Cortex of kidney (tissue), 1 donor: ENCODE measurements around the gene ODAD4.
"Not testable (repeated sequence)": the region's sequence is repeated elsewhere in the genome, so short reads cannot be mapped to it uniquely, and the experiment has no call there.

Experiments
- DNase-seq: peaks from one replicate; lab custom pipeline; 2025; lab: John Stamatoyannopoulos, UW

Gene ODAD4

DNA sequence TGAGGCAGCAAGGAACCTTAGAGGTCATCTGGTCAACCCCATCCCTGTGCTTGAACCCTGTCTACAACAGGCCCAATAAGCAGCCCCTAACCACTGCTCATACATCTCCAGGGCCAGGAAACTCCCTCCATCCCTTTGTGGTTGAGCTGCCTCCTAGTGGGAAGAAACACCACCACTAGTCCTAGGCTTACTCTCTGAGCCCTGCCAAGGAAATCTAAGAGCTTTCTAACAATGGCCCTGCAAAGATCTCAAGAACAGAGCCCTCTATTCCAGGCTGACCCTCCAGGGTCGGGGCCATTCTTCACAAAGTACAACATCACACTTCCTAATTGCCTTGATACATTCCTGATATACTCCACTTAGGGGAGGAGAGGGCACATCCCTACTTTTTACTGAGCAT is 17.5 kb upstream of the ODAD4 start:
- no peak for DNase-seq

DNA sequence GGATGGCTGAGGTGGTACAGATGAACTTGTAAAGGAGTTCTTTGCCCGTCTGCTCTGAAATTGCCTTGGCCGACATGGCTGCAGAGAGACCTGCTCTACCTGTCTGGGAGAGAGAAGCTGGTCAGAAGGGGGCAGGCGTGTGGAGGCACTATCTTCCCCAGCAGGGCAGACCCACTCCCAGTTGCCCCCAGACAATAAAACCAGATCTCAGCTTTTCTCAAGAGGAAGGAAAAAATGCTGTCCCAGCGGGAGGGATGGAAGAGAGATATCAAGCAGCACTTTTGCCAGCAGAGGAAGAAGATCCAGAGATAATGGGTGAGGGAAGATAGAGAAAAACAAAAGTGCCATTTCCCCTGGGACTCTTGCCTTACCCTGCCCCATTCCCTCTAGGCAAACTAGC is 16.6 kb upstream of the ODAD4 start:
- DNase-seq = no peak

DNA sequence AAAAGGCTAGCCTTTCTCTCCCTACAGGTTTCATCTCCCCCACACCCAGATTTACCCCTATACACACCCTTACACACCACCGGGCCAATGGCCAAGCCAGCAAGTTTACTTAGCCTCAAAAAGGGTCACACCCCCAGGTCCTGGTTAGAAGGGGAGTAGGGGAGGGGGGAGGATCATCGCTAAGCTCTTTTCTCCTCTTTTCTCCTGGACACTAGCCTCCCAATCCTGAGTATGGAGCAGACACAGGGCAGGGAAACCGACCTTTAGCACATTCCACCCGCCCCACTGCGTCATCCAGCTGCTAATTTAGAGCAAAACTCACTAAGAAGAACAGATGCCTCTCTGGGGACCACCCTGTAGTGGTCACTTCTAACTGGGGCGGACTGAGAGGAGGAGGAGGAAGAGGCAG is 16.1 kb upstream of the ODAD4 start:
- no peak for DNase-seq

DNA sequence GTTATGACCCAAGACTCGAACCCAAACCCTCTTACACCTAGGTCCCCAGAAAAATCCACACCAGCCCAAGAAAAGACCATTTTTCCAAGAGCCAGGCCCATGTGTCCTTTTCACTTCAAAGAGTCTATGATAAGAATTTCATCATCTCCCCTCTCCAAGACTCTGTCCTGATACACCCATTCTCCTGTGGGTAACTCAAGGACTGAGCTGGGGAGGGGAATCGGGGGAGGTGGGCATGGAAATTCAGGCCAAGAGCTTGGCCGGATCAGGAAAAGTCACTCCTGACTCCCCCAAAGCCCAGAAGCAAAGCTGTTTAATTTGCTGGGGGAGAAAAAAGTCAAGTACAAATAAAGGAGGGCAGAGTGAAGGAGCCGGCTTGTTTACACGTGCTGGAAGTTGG is 15.4 kb upstream of the ODAD4 start:
- no peak for DNase-seq

DNA sequence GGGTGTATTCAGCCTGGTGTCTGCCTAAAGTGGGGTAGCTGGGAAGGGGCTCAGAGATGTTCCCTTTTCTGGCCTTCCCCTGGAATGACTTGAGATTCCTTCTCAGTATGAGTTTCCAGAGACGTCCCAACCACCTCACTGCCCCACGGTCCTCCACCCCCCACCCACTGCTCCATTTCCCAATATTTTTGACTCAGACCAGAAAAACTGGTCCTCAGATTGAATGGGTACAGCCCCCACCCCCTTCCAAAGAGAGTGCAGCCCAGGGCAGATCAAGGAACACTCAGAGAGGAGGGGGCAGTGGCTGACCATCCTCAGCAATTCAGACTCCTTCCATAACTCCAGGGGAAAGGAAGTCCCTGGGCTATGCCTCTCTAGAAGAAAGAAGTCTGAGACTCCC is 14.9 kb upstream of the ODAD4 start:
- no peak for DNase-seq

DNA sequence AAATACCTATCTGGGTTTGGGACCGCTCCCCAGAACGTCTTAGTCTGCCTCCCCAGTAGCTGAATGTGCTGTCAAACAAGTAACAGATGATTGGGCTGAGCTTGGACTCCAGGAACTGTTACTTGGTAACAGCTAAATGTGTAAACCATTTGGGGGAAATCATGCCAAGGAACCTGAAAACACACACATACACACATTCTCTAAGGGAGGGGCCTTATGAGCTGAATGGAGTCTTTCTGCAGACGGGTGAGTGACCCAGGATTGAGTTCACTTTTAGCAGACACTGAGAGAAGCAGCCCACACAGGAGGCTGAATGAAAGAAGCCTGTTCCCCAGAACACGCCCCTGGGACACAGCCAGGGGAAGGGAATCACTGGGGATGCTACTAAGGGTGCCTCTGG is 13.2 kb upstream of the ODAD4 start:
- DNase-seq = no peak

DNA sequence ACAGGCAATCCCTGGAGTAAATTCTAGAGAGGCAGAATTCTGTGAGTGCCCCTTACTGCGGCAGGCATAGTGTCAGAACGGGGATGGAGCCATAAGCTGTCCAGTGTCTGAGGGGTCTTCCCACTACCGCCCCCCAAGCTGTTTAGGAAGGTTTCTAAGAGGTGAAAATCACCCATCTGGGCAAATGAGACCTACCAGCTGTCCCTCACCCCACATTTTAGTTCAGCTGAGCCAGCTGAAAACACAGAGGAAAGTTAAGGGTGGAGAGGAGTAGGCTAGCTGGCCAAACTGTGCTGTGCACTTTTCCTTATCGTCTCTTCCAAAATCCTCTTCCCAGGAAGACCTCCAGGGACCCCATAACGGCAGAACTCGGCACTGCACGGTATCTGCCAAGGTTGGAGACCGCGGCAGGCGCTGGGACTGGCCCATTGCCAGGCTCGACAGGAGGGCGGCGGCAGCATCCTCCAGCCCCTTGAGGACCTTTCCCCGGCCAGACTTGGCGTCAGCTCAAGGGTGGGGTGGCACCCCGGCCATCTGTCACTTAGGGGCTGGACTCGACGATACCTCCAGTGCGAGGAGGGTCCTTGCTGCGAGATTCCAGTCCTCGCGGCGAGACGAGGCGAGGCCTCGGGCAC is 12.6 kb upstream of the ODAD4 start:
- no peak for DNase-seq

DNA sequence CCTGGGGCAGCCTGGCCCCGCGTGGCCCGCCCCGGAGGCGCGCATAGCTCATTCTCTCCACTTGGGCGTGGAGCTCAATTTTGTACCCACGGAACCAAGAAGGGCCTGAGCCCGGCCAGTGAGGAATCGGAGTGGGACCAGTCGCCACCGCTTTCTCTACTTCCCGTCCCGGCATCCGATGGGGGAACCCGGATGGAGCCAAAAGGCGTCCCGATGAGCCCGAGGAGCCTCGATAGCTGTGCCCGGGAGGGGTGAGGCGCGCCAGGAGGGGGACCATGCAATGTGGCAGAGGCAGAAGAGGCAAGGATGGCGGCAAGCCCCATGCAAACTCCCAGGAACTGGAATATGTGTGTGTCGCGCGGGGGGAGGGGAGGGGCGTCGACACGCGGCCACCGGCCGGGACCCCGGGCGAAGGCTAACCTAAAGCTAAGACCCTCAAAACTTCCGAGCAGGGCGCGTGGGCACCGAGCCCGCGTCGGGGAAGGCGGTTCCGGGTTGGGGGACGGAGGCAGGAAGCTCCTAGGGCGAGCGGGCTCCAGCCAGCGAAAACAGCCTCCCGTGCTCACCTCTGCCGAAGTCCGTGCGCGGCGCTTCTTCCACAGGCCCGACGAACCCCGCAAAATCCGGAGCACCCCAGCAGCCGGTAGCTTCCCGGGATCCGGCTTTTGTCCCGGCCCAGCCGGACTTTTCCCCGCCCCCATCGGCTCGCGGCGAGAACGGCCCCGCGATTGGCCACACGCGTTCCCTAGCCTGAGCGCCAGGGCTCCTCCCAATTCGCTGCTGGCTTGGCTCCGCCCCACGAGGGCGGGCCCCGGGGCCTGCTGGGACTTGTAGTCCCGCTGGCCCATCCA is 11.9 kb upstream of the ODAD4 start, which contains the start of gene ACLY:
Gene ACLY (minus strand): TSS at position 638 of the 851 bp plus-strand sequence. CDS start 5,078 bp downstream, outside the sequence.
- DNase-seq = peak; percentile 32

DNA sequence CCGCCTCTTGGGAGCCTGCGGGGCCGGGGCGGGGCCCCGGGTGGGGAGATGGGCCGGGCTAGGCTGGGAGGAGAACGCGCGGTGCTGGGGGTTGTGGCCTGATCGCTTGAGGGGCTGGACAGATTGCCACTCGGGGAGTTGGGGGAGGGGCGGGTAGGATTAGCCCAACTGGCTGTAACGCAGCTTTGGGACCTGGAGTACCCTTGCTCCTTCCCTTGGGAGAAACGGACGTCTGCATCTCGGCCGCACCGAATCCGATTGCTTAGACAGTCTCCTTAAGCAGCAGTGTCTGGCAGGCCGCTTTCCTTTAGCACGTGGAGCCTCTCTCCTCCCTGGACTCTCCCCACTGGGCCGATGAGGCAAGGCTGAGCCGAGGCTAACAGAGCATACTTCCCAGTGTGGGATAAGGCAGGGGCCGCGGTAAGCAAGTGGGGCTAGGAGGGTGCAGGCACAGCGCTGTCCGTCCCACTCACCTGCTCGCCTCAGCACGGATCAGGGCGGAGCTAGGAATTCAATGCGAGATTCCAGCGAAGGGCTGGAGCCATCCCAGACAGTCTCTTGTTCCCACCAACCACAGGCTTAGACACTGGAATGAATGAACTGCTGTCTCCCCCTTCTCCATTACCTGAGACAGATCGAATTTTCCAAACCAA is 11.1 kb upstream of the ODAD4 start:
- no peak for DNase-seq

DNA sequence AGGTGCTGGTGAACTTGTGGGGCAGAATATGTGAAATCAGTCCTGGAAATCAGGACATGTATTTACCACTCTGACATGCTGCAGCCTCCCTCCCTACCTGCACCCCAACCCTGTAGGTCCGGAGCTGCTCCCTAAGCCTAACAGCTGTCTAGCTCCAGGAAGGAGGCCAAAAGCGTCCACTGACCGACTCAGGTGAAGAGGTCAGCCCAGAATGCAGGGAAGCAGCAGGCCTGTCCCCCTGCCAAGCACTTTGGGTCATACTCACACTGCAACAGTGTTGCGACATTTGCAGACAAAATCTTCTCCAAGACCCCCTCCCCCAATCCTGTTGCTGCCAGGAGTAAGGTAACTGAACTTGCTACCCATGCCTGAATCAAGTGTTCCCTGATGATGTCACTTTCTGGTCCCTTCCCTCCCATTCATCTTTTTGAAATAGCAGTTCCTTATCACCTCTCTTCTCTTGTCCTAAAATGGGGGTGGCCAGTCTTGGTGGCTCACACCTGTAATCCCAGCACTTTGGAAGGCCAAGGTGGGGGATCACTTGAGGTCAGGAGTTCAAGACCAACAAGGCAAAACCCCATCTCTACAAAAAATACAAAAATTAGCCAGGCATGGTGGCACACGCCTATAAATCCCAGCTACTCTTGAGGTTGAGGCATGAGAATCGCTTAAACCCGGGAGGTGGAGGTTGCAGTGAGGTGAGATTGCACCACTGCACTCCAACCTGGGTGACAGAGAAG is 10.4 kb upstream of the ODAD4 start:
- DNase-seq = no peak

DNA sequence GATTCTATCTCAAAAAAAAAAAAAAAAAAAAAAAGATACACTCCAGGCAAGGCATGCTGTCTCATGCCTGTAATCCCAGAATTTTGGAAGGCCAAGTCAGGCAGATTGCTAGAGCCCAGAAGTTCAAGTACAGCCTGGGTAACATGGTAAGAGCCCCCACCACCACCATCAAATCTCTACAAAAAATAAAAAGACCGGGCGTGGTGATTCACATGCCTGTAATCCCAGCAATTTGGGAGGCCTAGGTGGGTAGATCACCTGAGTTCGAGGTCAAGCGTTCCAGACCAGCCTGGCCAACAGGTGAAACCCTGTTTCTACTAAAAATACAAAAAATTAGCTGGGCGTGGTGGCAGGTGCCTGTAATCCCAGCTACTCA is 9.8 kb upstream of the ODAD4 start:
- no peak for DNase-seq

DNA sequence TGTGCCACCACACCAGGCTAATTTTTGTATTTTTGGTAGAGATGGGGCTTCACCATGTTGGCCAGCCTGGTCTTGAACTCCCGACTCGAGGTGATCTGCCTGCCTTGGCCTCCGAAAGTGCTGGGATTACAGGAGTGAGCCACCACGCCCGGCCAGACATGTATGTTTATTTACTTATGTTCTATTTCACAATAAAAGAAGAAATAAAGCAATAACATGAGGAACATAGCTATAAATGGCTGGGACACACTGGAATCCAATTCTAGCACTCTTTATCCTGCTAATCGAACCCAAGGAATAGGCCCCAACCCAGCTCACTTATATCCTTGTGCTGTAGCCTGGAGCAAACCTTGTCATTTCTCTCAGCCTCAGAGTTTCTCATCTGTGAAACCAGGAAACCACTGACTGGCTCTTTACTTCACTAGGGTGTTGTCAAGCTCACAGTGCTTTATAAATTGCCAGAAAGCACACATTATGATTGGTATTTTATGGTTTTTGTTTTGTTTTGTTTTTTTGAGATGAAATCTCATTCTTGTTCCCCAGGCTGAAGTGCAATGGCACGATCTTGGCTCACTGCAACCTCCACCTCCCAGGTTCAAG is 4.3 kb upstream of the ODAD4 start:
- no peak for DNase-seq

DNA sequence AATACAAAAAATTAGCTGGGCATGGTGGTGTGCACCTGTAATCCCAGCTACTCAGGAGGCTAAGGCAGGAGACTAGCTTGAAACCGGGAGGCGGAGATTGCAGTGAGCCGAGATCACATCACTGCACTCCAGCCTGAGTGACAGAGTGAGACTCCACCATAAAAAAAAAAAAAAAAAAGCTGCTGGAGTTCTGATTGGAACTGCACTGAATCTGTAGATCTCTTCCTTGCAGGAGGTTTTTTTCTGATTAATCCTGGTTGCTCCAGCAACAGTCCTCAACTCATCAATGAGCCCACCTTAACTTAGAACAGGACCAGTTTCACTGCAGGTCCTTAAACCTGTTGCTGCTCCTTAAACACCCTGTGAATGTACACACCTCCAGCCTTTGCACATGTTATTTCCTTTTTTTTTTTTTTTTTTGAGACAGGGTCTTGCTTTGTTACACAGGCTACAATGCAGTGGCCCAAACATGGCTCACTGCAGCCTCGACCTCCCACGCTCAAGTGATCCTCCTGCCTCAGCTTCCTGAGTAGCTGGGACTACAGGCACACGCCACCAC is 1.6 kb upstream of the ODAD4 start:
- no peak for DNase-seq

DNA sequence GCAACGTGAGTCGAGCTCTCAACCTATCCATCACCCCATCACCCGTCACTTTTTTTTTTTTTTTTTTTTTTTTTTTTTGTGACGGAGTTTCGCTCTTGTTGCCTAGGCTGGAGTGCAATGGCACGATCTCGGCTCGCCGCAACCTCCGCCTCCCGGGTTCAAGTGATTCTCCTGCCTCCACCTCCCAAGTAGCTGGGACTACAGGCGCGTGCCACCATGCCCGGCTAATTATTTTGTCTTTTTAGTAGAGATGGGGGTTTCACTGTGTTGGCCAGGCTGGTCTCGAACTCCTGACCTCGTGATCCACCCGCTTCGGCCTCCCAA is 378 bp downstream of the ODAD4 start:
- DNase-seq = not testable (repeated sequence)

DNA sequence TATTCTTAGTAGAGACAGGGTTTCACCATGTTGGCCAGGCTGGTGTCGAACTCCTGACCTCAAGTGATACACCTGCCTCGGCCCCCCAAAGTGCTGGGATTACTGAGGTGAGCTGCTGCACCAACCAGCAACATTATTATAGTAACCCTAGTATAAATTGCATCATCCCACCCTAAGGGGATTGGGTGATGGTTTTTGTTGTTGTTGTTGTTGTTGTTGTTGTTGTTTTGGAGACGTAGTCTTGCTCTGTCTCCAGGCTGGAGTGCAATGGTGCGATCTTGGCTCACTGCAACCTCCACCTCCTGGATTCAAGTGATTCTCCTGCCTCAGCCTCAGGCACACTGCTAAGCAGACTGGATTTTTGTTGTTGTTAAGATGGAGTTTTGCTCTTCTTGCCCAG is 1.3 kb downstream of the ODAD4 start:
- DNase-seq = not testable (repeated sequence)

DNA sequence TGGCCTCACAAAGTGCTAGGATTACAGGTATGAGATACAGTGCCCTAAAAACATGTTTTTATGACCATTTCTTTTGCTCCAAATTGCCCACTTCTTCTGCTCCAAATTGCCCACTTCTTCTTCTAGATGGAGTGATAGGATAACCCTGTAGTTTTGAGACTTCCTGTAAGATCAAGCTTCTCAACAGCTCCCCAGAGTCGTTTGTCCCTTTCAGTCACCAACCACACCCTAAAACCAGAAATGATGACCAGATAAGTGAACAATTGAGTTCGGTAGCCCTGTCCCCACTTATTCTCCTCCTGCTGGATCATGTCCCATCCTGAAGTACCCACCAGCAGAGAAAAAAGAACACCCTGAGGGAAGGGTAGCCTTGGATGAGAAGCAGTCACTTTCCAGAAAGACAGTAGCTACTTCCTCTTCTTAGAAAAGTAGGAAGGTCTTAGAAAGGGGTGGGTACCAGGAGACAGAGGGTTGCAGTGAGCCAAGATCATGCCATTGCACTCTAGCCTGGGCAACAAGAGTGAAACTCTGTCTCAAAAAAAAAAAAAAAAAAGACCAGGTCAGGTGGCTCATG is 2.5 kb downstream of the ODAD4 start:
- DNase-seq = no peak

DNA sequence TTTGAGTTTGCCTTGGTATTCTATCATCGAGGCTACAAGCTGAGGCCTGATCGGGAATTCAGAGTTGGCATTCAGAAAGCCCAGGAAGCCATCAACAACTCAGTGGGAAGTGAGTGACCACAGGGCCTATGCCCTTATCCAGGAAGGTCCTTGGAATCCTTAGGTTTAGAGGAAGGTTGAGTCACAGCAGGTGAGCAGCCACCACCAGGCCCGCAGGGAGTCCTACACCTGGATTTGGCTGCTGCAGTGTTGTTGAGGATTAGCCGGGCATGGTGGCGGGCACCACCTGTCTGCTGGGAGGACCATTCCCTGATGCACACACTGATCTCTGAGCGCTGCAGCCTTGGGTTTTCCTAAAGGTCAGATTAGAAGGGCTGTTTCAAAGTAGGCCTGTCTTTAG is 5.2 kb downstream of the ODAD4 start:
- no peak for DNase-seq

DNA sequence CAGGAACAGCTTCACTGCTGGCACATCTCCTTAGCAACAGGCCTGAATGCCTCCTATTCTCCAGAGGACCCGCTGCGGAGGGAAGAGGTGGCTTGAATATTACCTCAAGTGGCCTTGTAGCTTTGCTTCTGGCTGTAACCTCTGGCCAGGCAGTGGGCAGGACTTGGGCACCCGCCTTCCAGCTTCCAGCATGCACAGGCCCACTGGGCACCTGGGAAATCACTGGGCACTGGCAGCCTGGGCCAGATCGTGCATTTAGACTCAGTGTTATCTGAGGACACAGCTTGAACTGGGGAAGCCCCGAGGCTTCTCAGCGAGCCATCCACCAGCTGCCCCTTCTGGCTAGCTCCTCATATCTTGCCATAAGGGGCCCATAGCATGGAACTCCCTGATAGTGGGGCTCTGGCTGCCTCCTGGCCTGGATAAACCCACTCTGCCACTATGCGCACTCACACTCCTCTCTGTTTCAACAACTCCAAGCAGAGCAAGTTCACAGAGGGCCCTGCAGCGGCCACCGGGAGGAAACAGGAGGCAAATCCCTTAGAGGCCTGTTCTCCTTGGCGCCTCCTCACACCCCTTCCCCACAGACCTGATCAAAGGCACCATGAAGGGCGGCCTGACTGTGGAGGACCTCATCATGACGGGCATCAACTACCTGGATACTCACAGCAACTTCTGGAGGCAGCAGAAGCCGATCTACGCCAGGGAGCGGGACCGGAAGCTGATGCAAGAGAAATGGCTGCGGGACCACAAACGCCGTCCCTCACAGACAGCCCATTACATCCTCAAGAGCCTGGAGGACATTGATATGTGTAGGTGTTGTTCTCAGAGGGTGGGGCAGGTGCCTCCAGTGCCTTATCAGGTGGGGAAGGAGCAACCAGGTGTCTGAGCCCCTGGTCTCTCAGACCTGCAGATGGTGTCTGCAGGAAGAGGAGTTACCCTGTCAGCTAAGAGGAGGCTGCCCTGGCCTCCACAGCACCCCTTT is 7.8 kb downstream of the ODAD4 start:
- no peak for DNase-seq

DNA sequence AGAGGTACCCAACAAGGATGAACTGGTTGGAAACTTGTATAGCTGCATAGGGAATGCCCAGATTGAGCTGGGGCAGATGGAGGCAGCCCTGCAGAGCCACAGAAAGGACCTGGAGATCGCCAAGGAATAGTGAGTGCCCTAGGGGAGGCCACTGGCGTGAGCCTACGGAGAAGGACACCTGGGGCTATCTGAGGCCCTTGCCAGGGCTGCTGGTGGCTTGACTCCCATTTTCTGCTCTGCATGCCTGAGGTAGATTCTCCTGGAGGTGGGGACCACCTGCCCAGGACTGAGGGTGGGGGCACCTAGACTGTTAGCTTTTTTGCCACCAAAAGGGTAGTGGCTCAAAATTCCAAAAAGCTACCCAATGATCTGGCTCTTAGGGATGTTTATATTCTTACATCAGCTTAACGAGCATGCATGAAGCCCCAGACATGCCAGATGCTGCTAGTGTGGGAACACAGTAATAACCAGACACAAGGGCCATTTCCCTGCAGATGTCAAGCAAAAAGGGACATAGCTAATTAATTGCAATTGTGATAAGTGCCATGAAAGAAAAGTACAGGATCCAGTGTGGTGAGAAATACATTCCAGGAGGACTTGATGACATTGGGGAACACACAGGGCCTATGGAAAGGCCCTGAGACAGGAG is 8.8 kb downstream of the ODAD4 start:
- no peak for DNase-seq

DNA sequence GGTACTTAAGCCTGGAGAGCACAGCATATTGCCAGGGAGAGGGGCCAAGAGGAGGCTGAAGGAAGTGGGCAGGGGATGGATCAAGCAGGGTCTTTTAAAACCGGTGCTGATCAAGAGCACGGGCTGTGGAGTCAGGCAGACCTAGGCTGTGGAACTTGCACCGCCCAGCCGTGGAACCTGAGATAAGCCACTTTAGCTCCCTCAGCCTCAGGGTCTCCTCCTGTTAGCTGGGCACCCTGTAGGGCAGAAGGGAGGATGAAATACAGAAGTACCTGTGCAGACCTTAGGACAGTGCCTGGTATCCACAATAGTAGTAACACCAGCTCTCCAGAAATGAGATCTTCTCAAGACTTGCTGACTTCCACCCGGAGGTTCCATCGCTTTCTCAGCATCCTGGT is 9.3 kb downstream of the ODAD4 start:
- no peak for DNase-seq
